Mesangial cell (primary cell): ENCODE results near the gene WBP11. TPM values are rescaled to one million over a fixed set of nuclear protein-coding genes. Genes with fewer than 3 reads are reported as not detected.

Experiments used
- total RNA-seq: library from RNA; depleted of rRNA; stranded (reverse); fragments of >200 nt; gene quantifications from 2 replicates; pipeline ENCODE4 v1.2.3, GENCODE V29; 2015

The WBP11 gene
- 14.2 and 19.6 TPM in 2 replicates for total RNA-seq

GRCh38 chr12:14803011-14803829 is at the start of gene WBP11, which contains the start of gene C12orf60:
Gene WBP11 (minus strand): TSS chr12:14803478. CDS start chr12:14801383, 2,095 bp downstream.
Gene C12orf60 (plus strand): TSS chr12:14803670. CDS start chr12:14822936, 19,266 bp downstream.

DNA sequence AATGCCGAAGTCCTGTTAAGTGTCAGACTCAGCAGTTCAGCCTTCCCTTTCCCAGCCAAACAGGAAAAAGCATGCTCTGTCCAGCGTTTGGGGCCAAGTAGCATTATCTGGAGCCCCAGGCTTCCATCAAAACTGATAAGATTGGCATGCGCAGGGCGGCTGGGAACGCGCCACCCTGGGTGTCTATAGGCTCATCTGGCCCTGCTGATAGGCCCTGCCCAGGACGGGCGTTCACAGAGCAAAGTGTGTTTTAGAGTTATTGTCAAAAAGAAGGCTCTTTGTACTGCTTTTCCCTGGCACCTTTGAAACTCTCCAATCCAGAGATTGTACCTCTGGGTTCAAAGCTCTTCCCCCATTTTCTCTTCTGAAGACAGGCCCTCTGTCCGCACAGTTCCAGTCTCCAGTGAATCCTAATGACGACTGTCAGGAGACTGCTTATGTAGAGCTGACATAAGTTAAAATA is 40.2 kb upstream of the WBP11 start, which contains the start of gene ART4:
ART4 (minus strand) TSS at position 102 of the 463 bp plus-strand sequence. CDS start 413 bp downstream, outside the sequence.

GRCh38 chr12:14814014-14814413 is 10.7 kb upstream of the WBP11 start, which contains the start of gene SMCO3:
Gene SMCO3 (minus strand): TSS chr12:14814182. CDS start chr12:14806680, 7,502 bp downstream.

Other genes starting within 250 kb of the WBP11 start
- gene PLBD1, start 235.6 kb downstream of the WBP11 start, total RNA-seq = 4.7 and 15.7 TPM in 2 replicates
- under 0.01 TPM in 1 of 2 replicates, not detected in the other for gene GUCY2C, start 106.9 kb downstream of the WBP11 start, total RNA-seq
- gene C12orf60, start 192 bp upstream of the WBP11 start, total RNA-seq = 0.65 and 1.5 TPM in 2 replicates
- gene SMCO3, start 10.7 kb upstream of the WBP11 start, total RNA-seq = 0.13 TPM in 1 of 2 replicates, not detected in the other
- not detected in 2 replicates for gene ART4, start 40.0 kb upstream of the WBP11 start, total RNA-seq
- 10.8 and 115 TPM in 2 replicates for gene MGP, start 82.4 kb upstream of the WBP11 start, total RNA-seq
- gene ERP27, start 135.1 kb upstream of the WBP11 start, total RNA-seq = 0.33 and 12.8 TPM in 2 replicates
- 17.9 and 25.1 TPM in 2 replicates for gene ARHGDIB, start 158.1 kb upstream of the WBP11 start, total RNA-seq
- gene PDE6H, start 169.6 kb upstream of the WBP11 start, total RNA-seq = not detected in 2 replicates